Heart left ventricle (tissue), 13 donors: ENCODE results near the gene MAT2A.

Experiments
- POLR2A ChIP-seq, 2 donors: fragments of 450-650 bp; IDR thresholded peaks; one replicate each; pipeline ENCODE4 v1.6.1; 2017; ENCODE audit warnings: antibody characterized with exemption in 2 of 2, mild to moderate bottlenecking in 2 of 2, moderate library complexity in 2 of 2
- TF ChIP-seq, protein P1 (sequence below), 12 donors: fragments of 200-600 bp; sonication (generic) in 4 of 12; IDR thresholded peaks; one replicate each; pipeline versions ENCODE4 v1.5.0 to v1.8.0; 2018 to 2022; ENCODE audit warnings: antibody characterized with exemption in 12 of 12, mild to moderate bottlenecking in 5 of 12
- donor health status: ischemic (EF 13 %, LVEDD 7.1; RV severe dilation, severe dysfunction).
- donor health status: DM: no; HTN: yes; CAD: no.
- donor health status: DM: no; HTN: no; CAD: no.
- donor health status: ischemic (EF 25% LVEDD 6.9; RV normal size, moderate dysfunction).
- donor health status: ischemic (EF 25% LVEDD 5.7; RV mildly dilated, moderate dysfunction).
- donor health status: ischemic (EF 35%, LVEDD 5.7; RV mildly dilated, moderate dysfunction).
- donor health status: nonischemic (EF 11% LVEDD 7.7; RV severe dilation, severe dysfunction).
- donor health status: DM: yes; HTN: yes; CAD: no.
- donor health status: PGD.
- donor health status: ischemic (EF 29% LVEDD 5.4; RV normal size, mild dysfunction).
- donor health status: nonischemic (EF 23%, LVEDD 6.1; RV moderate dilation, normal function).

DNA sequence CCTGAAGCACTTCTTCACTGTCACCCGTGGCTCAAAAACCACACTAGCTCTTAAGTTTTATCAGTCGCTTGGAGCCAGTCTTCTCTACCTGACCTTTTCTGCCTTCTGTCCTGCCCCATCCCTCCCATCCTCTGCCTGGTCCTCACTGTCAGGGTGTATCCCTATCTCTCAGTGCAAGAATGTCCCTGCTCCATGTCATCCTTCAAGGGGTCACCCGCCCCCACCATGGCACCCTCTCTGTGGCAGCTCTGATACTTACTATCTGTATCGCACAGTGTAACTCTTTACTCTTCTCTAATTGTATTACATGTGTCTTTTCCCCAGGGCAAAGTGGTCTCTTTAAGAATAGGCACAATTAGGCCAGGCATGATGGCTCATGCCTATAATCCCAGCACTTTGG, 49.7 kb downstream of the MAT2A start:
- TF ChIP-seq, protein P1, sequence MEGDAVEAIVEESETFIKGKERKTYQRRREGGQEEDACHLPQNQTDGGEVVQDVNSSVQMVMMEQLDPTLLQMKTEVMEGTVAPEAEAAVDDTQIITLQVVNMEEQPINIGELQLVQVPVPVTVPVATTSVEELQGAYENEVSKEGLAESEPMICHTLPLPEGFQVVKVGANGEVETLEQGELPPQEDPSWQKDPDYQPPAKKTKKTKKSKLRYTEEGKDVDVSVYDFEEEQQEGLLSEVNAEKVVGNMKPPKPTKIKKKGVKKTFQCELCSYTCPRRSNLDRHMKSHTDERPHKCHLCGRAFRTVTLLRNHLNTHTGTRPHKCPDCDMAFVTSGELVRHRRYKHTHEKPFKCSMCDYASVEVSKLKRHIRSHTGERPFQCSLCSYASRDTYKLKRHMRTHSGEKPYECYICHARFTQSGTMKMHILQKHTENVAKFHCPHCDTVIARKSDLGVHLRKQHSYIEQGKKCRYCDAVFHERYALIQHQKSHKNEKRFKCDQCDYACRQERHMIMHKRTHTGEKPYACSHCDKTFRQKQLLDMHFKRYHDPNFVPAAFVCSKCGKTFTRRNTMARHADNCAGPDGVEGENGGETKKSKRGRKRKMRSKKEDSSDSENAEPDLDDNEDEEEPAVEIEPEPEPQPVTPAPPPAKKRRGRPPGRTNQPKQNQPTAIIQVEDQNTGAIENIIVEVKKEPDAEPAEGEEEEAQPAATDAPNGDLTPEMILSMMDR (IDR thresholded peaks at IDR 0.05), result no peak
- TF ChIP-seq POLR2A (IDR thresholded peaks at IDR 0.05), result no peak
